GM23338 (cell line): ENCODE measurements around the gene NR3C1. TPM values are rescaled to one million over a fixed set of nuclear protein-coding genes. Genes with fewer than 3 reads are reported as not detected.

Experiments
- ATAC-seq: fragments of 200-7000 bp; cut with Tn5 transposase; 3 replicates; pipeline ENCODE4 v1.9.1; 2020
- DNase-seq: peaks from one replicate; pipeline ENCODE4 v3.0.0-alpha.2; 2015; ENCODE audit warnings: low spot score
- H2AFZ ChIP-seq: fragments of 200-600 bp; sonication (generic); 2 replicates; pipeline ENCODE4 v1.8.0; 2016; ENCODE audit warnings: antibody characterized with exemption, mild to moderate bottlenecking, moderate library complexity
- H3F3A ChIP-seq: fragments of 200-600 bp; sonication (generic); replicated peaks from 2 replicates; pipeline ENCODE4 v1.8.0; 2017; ENCODE audit warnings: antibody characterized with exemption, mixed run types, low read depth
- H3K27ac ChIP-seq: fragments of 200-600 bp; sonication (generic); 2 replicates; pipeline ENCODE4 v1.6.1; 2016; ENCODE audit warnings: low read depth
- H3K27me3 ChIP-seq: fragments of 200-600 bp; sonication (generic); 2 replicates; pipeline ENCODE4 v1.8.0; 2016; ENCODE audit warnings: mild to moderate bottlenecking, mixed run types, moderate library complexity; ENCODE audit not compliant: insufficient read depth
- H3K36me3 ChIP-seq: fragments of 200-600 bp; sonication (generic); 2 replicates; pipeline ENCODE4 v1.8.0; 2016; ENCODE audit warnings: mild to moderate bottlenecking; ENCODE audit not compliant: insufficient read depth
- H3K4me1 ChIP-seq: fragments of 200-600 bp; sonication (generic); 2 replicates; pipeline ENCODE4 v1.8.0; 2016; ENCODE audit warnings: mild to moderate bottlenecking, moderate library complexity; ENCODE audit not compliant: insufficient read depth
- H3K4me2 ChIP-seq: fragments of 200-600 bp; sonication (generic); 2 replicates; pipeline ENCODE4 v1.7.1; 2017; ENCODE audit warnings: mixed run types
- H3K4me3 ChIP-seq: fragments of 200-600 bp; sonication (generic); 2 replicates; pipeline ENCODE4 v1.6.1; 2016; ENCODE audit warnings: mixed run types
- H3K79me2 ChIP-seq: fragments of 200-600 bp; sonication (generic); replicated peaks from 2 replicates; pipeline ENCODE4 v1.8.0; 2017; ENCODE audit warnings: mild to moderate bottlenecking; ENCODE audit not compliant: insufficient read depth
- H3K9me2 ChIP-seq: fragments of 200-600 bp; sonication (generic); 2 replicates; pipeline ENCODE4 v1.8.0; 2017; ENCODE audit not compliant: insufficient read depth
- H4K20me1 ChIP-seq: fragments of 200-600 bp; sonication (generic); replicated peaks from 2 replicates; pipeline ENCODE4 v1.8.0; 2017; ENCODE audit warnings: mild to moderate bottlenecking; ENCODE audit not compliant: insufficient read depth
- H3K27ac Mint-ChIP-seq: 2 replicates; pipeline ENCODE4 v1.8.0; 2020; ENCODE audit warnings: inconsistent platforms, mild to moderate bottlenecking, moderate library complexity, mixed read lengths
- H3K27me3 Mint-ChIP-seq: 3 replicates; pipeline ENCODE4 v1.8.0; 2022; ENCODE audit warnings: low read depth, mild to moderate bottlenecking, moderate library complexity, mixed read lengths, inconsistent platforms; ENCODE audit not compliant: insufficient read depth, poor library complexity
- H3K36me3 Mint-ChIP-seq: 3 replicates; pipeline ENCODE4 v1.8.0; 2021; ENCODE audit warnings: low read depth, mild to moderate bottlenecking, inconsistent platforms, moderate library complexity, mixed read lengths
- H3K4me1 Mint-ChIP-seq: 3 replicates; pipeline ENCODE4 v1.8.0; 2020; ENCODE audit warnings: mild to moderate bottlenecking, inconsistent platforms, mixed read lengths
- H3K4me3 Mint-ChIP-seq: 3 replicates; pipeline ENCODE4 v1.8.0; 2021; ENCODE audit warnings: moderate library complexity, mild to moderate bottlenecking, inconsistent platforms, mixed read lengths
- H3K9me3 Mint-ChIP-seq: 3 replicates; pipeline ENCODE4 v1.8.0; 2020; ENCODE audit warnings: moderate library complexity, mild to moderate bottlenecking, inconsistent platforms, mixed read lengths
- CREB1 ChIP-seq: fragments of 250-450 bp; sonication (Bioruptor Pico); IDR thresholded peaks from 2 replicates; pipeline ENCODE4 v1.5.0; 2020; ENCODE audit warnings: low read depth, mild to moderate bottlenecking, moderate library complexity
- CTCF ChIP-seq, 2 experiments: fragments of 200-600 bp in 1 of 2; sonication (generic) in 1 of 2; conservative IDR thresholded peaks; 2 replicates each; pipeline versions ENCODE4 v1.5.1 to v1.6.1; 2016 to 2017; ENCODE audit warnings: antibody characterized with exemption in 2 of 2, low read depth in 2 of 2, mild to moderate bottlenecking in 2 of 2, moderate library complexity in 1 of 2
- ETS1 ChIP-seq: IDR thresholded peaks from 2 replicates; pipeline ENCODE4 v1.6.1; 2016; ENCODE audit warnings: antibody characterized with exemption
- EZH2 ChIP-seq: fragments of 200-600 bp; sonication (generic); IDR thresholded peaks from one replicate; pipeline ENCODE4 v1.8.0; 2017; ENCODE audit warnings: antibody characterized with exemption, mild to moderate bottlenecking, low read depth; ENCODE audit not compliant: unreplicated experiment
- EZH2phosphoT487 ChIP-seq: fragments of 200-600 bp; sonication (generic); IDR thresholded peaks from one replicate; pipeline ENCODE4 v1.8.1; 2018; ENCODE audit warnings: antibody characterized with exemption; ENCODE audit not compliant: unreplicated experiment
- JUNB ChIP-seq: IDR thresholded peaks from one replicate; pipeline ENCODE4 v1.6.1; 2016; ENCODE audit warnings: antibody characterized with exemption; ENCODE audit not compliant: unreplicated experiment
- NANOG ChIP-seq: IDR thresholded peaks from 2 replicates; pipeline ENCODE4 v1.6.1; 2016; ENCODE audit warnings: antibody characterized with exemption, borderline replicate concordance
- POLR2AphosphoS5 ChIP-seq: IDR thresholded peaks from 2 replicates; pipeline ENCODE4 v1.6.1; 2016; ENCODE audit warnings: antibody characterized with exemption, low read depth
- REST ChIP-seq: IDR thresholded peaks from one replicate; pipeline ENCODE4 v1.6.1; 2018; ENCODE audit warnings: antibody characterized with exemption; ENCODE audit not compliant: unreplicated experiment
- STAT1 ChIP-seq: IDR thresholded peaks from one replicate; pipeline ENCODE4 v1.6.1; 2016; ENCODE audit warnings: antibody characterized with exemption; ENCODE audit not compliant: unreplicated experiment
- ZNF114 ChIP-seq: fragments of 250-450 bp; sonication (Bioruptor Pico); IDR thresholded peaks from 2 replicates; pipeline ENCODE4 v1.5.0; 2020; ENCODE audit warnings: mild to moderate bottlenecking, moderate library complexity
- ZNF331 ChIP-seq: fragments of 250-450 bp; sonication (Bioruptor Pico); IDR thresholded peaks from 2 replicates; pipeline ENCODE4 v1.5.0; 2020; ENCODE audit warnings: low read depth, mild to moderate bottlenecking, moderate library complexity
- ZNF462 ChIP-seq: fragments of 250-450 bp; sonication (Bioruptor Pico); IDR thresholded peaks from 2 replicates; pipeline ENCODE4 v1.5.0; 2020; ENCODE audit warnings: mild to moderate bottlenecking, moderate library complexity
- polyA plus RNA-seq: library from polyadenylated mRNA; unstranded; fragments of >200 nt; fragmentation: Nextera tagmentation; extraction: Ambion mirVana; gene quantifications from 2 replicates; pipeline ENCODE4 v1.2.1, GENCODE V29; 2016
- total RNA-seq: library from RNA; depleted of rRNA; stranded (reverse); fragments of >200 nt; shearing (Covaris generic); gene quantifications from 2 replicates; pipeline ENCODE4 v1.2.3, GENCODE V29; 2014

NR3C1 gene
- total and polyA plus RNA-seq, 2 experiments from 2014 or later, result 1.2 to 4.6 TPM

- H3K4me3 ChIP-seq, result no peak overlapping the region
- H3K27me3 ChIP-seq, result no peaks in the 10 kb centered on the region
- Mint-ChIP-seq H3K4me1 (peaks cover 19% of the 10 kb centered on the region; the same call in 2 of the 3 replicates), H3K9me3 (peaks cover 13% of the 10 kb centered on the region; the same call in 2 of the 3 replicates), H3K36me3 (peaks cover 18% of the 10 kb centered on the region), H3K27me3 (peaks cover 1% of the 10 kb centered on the region), H3K27ac (no peak overlapping the region; the same call in 1 of the 2 replicates), H3K4me3 (no peak overlapping the region)
- no peaks in the 10 kb centered on the region for H3K36me3 ChIP-seq
- H3K4me1 ChIP-seq, result no peaks in the 10 kb centered on the region
- no peak overlapping the region for H3K27ac ChIP-seq
- no peaks in the 10 kb centered on the region for H3K9me2 ChIP-seq
- H3K79me2 ChIP-seq, result no peaks in the 10 kb centered on the region
- ATAC-seq (no peak), DNase-seq (no peak)
- no peaks in the 10 kb centered on the region for H3F3A ChIP-seq
- no peak overlapping the region for H3K4me2 ChIP-seq
- TF ChIP-seq EZH2 (no peak), ZNF114 (no peak), REST (no peak), CREB1 (CRISPR knock-in tag) (no peak), CTCF (conservative IDR thresholded peaks at IDR 0.05; ENCODE audit: low read depth in 2 of 2) (no peak), STAT1 (no peak), JUNB (no peak), ZNF331 (CRISPR knock-in tag) (no peak), NANOG (no peak), EZH2phosphoT487 (no peak), POLR2AphosphoS5 (no peak), ETS1 (no peak), ZNF462 (CRISPR knock-in tag) (no peak)
- H2AFZ ChIP-seq, result no peak overlapping the region
- H4K20me1 ChIP-seq, result no peaks in the 10 kb centered on the region
These were observed 40.7 kb downstream of the NR3C1 start for GRCh38 chr5:143362664-143363227.
